Thoracic aorta (tissue), 2 donors: Measurements from ENCODE around the gene MUC2. TPM values are rescaled to one million over a fixed set of nuclear protein-coding genes. Genes with fewer than 3 reads are reported as not detected.

Experiments used
- ATAC-seq: fragments of 150-250 bp; one replicate; pipeline ENCODE4 v1.8.0; 2017; ENCODE audit warnings: low read depth; ENCODE audit not compliant: insufficient number of reproducible peaks, low FRiP score
- DNase-seq: peaks from one replicate; pipeline ENCODE4 v3.0.0-alpha.2; 2020; ENCODE audit warnings: low spot score
- H3K27ac ChIP-seq, 2 donors: fragments of 200-600 bp; sonication (generic); 1 replicate in 1 of 2; 2 replicates in 1 of 2; pipeline ENCODE4 v1.5.1; 2016; ENCODE audit warnings: mild to moderate bottlenecking in 2 of 2, moderate library complexity in 2 of 2
- H3K27me3 ChIP-seq: fragments of 200-600 bp; sonication (generic); replicated peaks from 2 replicates; pipeline ENCODE4 v1.6.0; 2016; ENCODE audit warnings: mild to moderate bottlenecking; ENCODE audit not compliant: insufficient read depth
- H3K36me3 ChIP-seq: fragments of 200-600 bp; sonication (generic); one replicate; pipeline ENCODE4 v1.5.1; 2016
- H3K4me1 ChIP-seq, 2 donors: fragments of 200-600 bp; sonication (generic); 1 replicate in 1 of 2; 2 replicates in 1 of 2; pipeline versions ENCODE4 v1.5.1 to v1.6.0; 2016; ENCODE audit warnings: low read depth in 2 of 2, mild to moderate bottlenecking in 1 of 2; ENCODE audit not compliant: control insufficient read depth in 1 of 2
- H3K4me3 ChIP-seq: fragments of 200-600 bp; sonication (generic); 2 replicates; pipeline ENCODE4 v1.5.1; 2016; ENCODE audit warnings: mild to moderate bottlenecking
- H3K9me3 ChIP-seq: fragments of 200-600 bp; sonication (generic); 2 replicates; pipeline ENCODE4 v1.5.1; 2016
- total RNA-seq, 2 donors: library from RNA; depleted of rRNA; stranded (reverse); fragments of >200 nt; gene quantifications; one replicate each; pipeline versions ENCODE4 v1.1.0 to v1.2.3, GENCODE V29; 2016
- TF ChIP-seq, protein P1 (sequence below): fragments of 200-600 bp; sonication (generic); IDR thresholded peaks from one replicate; pipeline ENCODE4 v1.5.1; 2019; ENCODE audit warnings: antibody characterized with exemption

Gene MUC2
- total RNA-seq, 2 donors from 2014 or later: not detected

DNA sequence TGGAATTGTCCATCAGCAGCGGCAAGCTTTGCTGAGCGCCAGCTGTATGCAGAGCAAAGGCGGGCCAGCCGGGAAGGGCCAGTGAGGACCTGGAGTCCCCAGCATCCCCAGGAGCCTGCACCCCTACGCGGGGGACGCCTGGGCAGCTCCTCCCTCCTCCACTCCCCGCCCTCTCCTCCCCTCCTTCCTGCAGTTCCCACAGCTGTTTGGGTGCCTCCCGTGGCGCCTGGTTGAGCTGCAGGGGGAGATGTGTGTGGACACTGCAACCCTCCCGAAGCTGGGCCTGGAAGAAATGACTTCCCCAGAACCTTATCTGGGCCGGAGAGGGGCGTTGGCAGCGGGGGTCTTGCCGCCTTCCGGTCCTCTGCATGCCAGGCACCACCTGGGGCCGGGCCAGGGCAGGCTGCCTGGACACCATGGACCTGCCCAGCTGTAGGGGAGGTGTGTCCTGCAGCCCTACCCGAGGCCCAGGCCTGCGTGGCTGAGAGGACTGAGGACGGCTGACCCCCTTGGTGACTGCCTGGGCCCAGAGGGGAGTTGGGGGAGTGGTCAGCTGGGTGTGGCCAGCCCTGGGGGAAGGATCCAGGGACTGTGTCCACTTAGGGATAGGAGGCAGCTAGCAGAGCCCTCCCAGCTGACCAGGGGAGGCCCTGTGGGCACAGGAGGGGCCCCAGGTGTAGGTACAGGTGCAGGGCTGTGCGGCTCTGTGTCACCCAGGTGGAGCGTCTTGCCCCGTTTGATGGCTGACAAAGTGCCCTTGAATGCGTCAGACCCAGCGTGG, 21.4 kb upstream of the MUC2 start:
- Histone ChIP-seq H3K9me3 (no peaks in the 10 kb centered on the region), H3K27me3 (no peaks in the 10 kb centered on the region), H3K4me1 (no peaks in the 10 kb centered on the region), H3K4me3 (no peak overlapping the region), H3K27ac (no peak overlapping the region), H3K36me3 (no peaks in the 10 kb centered on the region)
- ATAC-seq: no peak
- no peak for DNase-seq
- TF ChIP-seq, protein P1, sequence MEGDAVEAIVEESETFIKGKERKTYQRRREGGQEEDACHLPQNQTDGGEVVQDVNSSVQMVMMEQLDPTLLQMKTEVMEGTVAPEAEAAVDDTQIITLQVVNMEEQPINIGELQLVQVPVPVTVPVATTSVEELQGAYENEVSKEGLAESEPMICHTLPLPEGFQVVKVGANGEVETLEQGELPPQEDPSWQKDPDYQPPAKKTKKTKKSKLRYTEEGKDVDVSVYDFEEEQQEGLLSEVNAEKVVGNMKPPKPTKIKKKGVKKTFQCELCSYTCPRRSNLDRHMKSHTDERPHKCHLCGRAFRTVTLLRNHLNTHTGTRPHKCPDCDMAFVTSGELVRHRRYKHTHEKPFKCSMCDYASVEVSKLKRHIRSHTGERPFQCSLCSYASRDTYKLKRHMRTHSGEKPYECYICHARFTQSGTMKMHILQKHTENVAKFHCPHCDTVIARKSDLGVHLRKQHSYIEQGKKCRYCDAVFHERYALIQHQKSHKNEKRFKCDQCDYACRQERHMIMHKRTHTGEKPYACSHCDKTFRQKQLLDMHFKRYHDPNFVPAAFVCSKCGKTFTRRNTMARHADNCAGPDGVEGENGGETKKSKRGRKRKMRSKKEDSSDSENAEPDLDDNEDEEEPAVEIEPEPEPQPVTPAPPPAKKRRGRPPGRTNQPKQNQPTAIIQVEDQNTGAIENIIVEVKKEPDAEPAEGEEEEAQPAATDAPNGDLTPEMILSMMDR: no peak

DNA sequence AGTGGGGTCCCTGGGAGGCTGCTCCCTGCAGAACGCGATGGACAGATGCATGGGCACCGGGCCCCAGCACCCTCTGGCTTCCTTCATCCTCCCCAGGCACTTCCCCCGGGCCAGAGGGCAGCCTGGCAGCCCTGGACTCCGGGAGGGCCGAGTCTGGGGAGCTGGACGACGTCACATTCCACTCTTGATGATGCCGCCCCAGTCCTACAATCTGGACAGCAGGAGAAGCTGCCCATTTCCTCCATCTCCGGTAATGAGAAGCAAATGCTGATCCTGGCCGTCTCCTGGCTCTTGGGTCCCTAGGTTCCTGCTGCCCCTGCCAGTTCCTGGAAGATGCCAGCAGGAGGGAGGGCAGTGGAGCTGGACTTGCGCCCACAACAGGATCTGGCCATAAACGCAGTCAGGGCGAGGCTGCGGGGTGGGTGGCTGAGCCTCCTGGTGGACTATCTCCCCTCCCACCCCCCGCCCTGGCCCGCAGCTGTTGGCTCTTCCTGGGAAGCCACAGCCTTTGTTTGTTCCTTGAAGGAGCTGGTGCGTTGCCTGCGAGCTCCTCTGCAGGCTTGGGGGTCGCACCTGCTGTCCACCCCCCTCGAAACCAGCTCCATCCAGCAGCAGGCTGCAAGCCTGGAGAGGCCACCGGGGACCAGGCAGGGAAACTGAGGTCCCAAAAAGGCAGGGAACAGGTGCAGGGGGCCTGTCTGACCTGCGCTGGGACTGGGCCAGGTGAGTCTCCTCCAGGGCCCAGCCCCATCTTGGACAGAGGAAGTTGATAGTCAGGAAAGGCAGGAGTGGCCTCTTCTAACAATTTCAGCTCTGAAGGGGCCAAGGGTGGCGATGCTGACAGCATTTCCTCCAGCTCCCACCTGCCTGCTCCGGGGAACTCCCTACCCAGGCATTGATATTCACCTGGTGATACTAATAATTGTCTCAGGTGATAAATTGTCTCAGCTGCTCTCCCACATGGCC, 20.2 kb upstream of the MUC2 start:
- Histone ChIP-seq H3K9me3 (no peaks in the 10 kb centered on the region), H3K27me3 (no peaks in the 10 kb centered on the region), H3K4me3 (no peak overlapping the region), H3K27ac (no peak overlapping the region), H3K4me1 (no peaks in the 10 kb centered on the region), H3K36me3 (no peaks in the 10 kb centered on the region)
- DNase-seq: no peak
- TF ChIP-seq, protein P1: no peak
- ATAC-seq: no peak

DNA sequence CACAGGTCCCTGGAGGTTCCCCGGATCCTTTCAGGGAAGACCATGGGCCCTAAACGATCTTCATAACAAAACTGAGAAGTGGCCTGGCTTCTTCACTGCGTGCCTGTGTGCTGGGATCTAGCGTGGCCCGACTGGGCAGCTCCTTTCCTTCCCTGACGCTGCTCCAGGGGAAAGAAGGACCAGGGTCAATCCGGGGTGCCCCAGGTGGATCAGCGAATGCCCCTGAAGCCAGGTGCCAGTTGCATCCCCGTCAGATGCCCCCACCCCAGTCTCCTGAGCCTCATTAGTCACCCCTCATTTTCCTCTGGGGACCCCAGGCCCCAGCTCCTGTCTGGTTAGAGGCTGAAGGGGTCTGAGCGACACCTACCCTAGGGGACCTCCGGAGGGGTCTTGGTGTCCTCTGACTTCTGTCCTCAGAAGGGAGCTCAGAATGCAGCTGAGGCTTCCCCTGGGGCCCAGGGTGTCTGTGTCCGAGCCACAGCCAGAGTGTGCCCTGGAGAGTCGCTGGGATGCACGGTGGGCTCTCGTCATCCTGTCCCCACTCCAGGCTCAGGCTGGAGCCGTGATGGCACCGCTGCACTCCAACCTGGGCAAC, 19.5 kb upstream of the MUC2 start:
- no peak for ATAC-seq
- Histone ChIP-seq H3K36me3 (no peaks in the 10 kb centered on the region), H3K9me3 (no peaks in the 10 kb centered on the region), H3K27me3 (no peaks in the 10 kb centered on the region), H3K4me3 (no peak overlapping the region), H3K27ac (no peak overlapping the region), H3K4me1 (no peaks in the 10 kb centered on the region)
- DNase-seq: no peak
- TF ChIP-seq, protein P1: no peak

DNA sequence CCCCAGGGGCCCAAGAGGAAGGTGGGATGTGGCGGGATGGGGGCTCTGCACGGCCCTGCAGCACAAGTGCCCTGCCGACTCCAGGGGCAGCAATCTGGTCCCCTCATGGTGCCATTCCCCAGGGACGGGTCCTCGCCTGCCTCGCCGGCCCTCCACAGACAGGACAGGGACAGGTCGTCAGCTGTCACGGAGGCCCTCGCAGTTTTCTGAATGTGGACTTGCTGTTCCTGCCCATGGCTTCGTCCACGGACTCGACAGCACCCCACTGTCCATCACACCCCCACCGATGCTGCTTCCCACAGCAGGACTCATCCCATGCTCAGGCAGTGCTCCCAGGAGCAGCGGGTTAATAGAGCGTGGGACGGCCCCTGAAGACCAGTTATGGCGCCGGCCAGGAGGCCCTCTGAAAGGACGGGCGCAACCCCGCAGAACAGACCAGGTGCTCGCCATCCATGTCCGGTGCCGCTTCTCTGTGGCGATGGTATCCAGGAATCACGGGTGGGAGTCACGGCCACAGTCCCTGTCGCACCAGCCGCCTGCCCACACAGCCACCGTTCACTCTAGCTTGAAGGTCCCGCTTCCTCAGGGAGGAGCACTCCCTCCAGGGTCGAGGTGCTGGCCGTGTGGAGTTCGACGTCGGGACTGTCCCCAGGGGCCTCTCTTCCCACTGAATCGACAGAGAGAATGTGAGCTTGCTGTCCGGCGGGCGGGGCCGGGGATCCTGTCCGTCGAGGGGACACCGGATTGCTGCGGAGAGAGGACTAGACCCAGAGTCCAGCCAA, 18.5 kb upstream of the MUC2 start:
- H3K4me3 ChIP-seq: no peak overlapping the region
- no peaks in the 10 kb centered on the region for H3K36me3 ChIP-seq
- H3K27ac ChIP-seq: no peak overlapping the region
- ATAC-seq: no peak
- DNase-seq: no peak
- no peaks in the 10 kb centered on the region for H3K9me3 ChIP-seq
- TF ChIP-seq, protein P1: no peak
- no peaks in the 10 kb centered on the region for H3K27me3 ChIP-seq
- H3K4me1 ChIP-seq: no peaks in the 10 kb centered on the region
